Hepatocyte (in vitro differentiated cells): ENCODE data around the gene HOXD12. TPM values are rescaled to one million over a fixed set of nuclear protein-coding genes. Genes with fewer than 3 reads are reported as not detected.
A peak's percentile ranks its signal among the peaks of the same experiment; 100 is the strongest.

ENCODE experiments used
- DNase-seq: peaks from one replicate; pipeline ENCODE4 v3.0.0-alpha.2; 2016; ENCODE audit warnings: low spot score
- H2AFZ ChIP-seq: fragments of 200-600 bp; sonication (generic); 2 replicates; pipeline ENCODE4 v1.6.0; 2016; ENCODE audit warnings: antibody characterized with exemption, mild to moderate bottlenecking
- H3K27ac ChIP-seq: fragments of 200-600 bp; sonication (generic); 2 replicates; pipeline ENCODE4 v1.5.1; 2016; ENCODE audit warnings: mild to moderate bottlenecking
- H3K27me3 ChIP-seq: fragments of 200-600 bp; sonication (generic); 2 replicates; pipeline ENCODE4 v1.6.1; 2016
- H3K36me3 ChIP-seq: fragments of 200-600 bp; sonication (generic); replicated peaks from 2 replicates; pipeline ENCODE4 v1.5.1; 2016; ENCODE audit warnings: low read depth; ENCODE audit not compliant: insufficient read depth
- H3K4me1 ChIP-seq: fragments of 200-600 bp; sonication (generic); 2 replicates; pipeline ENCODE4 v1.5.1; 2016; ENCODE audit warnings: mild to moderate bottlenecking, moderate library complexity; ENCODE audit not compliant: insufficient read depth
- H3K4me2 ChIP-seq: fragments of 200-600 bp; sonication (generic); 2 replicates; pipeline ENCODE4 v1.6.0; 2016
- H3K4me3 ChIP-seq: fragments of 200-600 bp; sonication (generic); 2 replicates; pipeline ENCODE4 v1.5.1; 2016; ENCODE audit warnings: mild to moderate bottlenecking
- H3K79me2 ChIP-seq: fragments of 200-600 bp; sonication (generic); 2 replicates; pipeline ENCODE4 v1.6.0; 2017; ENCODE audit warnings: mild to moderate bottlenecking
- H3K9me2 ChIP-seq: fragments of 200-600 bp; sonication (generic); replicated peaks from 2 replicates; pipeline ENCODE4 v1.6.0; 2017; ENCODE audit warnings: mild to moderate bottlenecking; ENCODE audit not compliant: insufficient read depth
- H3K9me3 ChIP-seq: fragments of 200-600 bp; sonication (generic); 2 replicates; pipeline ENCODE4 v1.5.1; 2016; ENCODE audit warnings: low read depth, mild to moderate bottlenecking
- H4K20me1 ChIP-seq: fragments of 200-600 bp; sonication (generic); 2 replicates; pipeline ENCODE4 v1.6.0; 2016; ENCODE audit warnings: mild to moderate bottlenecking; ENCODE audit not compliant: insufficient read depth, poor library complexity, severe bottlenecking
- EZH2 ChIP-seq: fragments of 200-600 bp; sonication (generic); IDR thresholded peaks from 2 replicates; pipeline ENCODE4 v1.6.1; 2016; ENCODE audit warnings: antibody characterized with exemption, mild to moderate bottlenecking, borderline replicate concordance
- EZH2phosphoT487 ChIP-seq: fragments of 200-600 bp; sonication (generic); IDR thresholded peaks from one replicate; pipeline ENCODE4 v1.6.1; 2018; ENCODE audit warnings: antibody characterized with exemption, mild to moderate bottlenecking, low read depth, moderate library complexity; ENCODE audit not compliant: unreplicated experiment, severe bottlenecking
- WGBS: methylation state at CpG from one replicate; pipeline ENCODE4 v1.1.6; 2016; ENCODE audit warnings: low lambda C conversion rate; ENCODE audit errors: missing lambda C conversion rate; 5-methylcytosine and 5-hydroxymethylcytosine counted together
- polyA plus RNA-seq: library from polyadenylated mRNA; unstranded; fragments of >200 nt; fragmentation: Nextera tagmentation; extraction: Ambion mirVana; gene quantifications from 2 replicates; pipeline ENCODE4 v1.2.1, GENCODE V29; 2016
- total RNA-seq: library from RNA; depleted of rRNA; stranded (reverse); fragments of >200 nt; gene quantifications from 2 replicates; pipeline ENCODE4 v1.2.3, GENCODE V29; 2014
- TF ChIP-seq, protein P1 (sequence below): fragments of 200-600 bp; sonication (generic); IDR thresholded peaks from 2 replicates; pipeline ENCODE4 v1.5.1; 2016; ENCODE audit warnings: antibody characterized with exemption, mild to moderate bottlenecking; ENCODE audit not compliant: poor library complexity

The HOXD12 gene
- total and polyA plus RNA-seq, 2 experiments from 2014 or later: 3.3 to 29.0 TPM

DNA sequence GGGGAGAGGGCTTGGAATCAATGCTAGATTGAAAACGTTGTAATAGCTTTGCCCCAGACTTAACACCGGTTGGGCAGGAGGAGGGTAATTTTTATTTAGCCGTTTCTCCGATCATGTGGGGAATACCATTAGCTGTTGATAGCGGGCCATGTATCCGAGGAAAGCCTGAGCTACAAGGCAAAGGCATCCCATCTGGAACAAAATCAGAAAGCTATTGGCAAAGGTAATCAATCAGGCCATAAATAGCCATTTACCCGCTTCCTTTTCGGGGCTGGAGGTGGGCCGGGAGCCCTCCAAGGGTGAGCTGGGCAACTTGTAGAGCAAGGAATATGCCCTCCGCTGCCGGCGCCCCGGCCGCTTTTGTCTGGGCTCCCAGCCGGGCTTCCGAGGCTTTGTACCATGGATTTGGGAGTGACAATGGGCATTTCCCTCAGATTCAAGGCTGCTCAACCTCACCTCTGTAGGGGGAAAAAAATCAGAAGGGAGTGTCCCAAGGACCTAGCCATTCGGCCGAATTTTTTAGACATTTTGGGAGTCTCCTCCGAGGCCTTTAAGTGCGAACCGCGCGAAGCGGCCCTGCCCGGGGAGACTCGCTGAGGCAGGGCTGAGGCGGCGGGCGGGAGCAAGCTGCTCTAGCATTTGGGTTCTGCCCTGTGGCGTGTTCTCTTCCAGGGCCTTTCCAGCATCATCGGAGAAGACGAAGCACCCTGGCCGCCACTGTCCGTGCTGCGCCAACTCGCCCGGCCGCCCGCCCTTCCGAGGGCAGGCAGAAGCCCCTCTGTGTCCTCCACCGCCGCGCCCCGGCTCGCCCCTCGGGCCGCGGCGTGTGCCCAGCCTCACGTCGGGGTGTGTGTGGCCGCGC, 21.8 kb downstream of the HOXD12 start:
- WGBS: 42% methylated on average over 52 of the region's 53 CpGs

DNA sequence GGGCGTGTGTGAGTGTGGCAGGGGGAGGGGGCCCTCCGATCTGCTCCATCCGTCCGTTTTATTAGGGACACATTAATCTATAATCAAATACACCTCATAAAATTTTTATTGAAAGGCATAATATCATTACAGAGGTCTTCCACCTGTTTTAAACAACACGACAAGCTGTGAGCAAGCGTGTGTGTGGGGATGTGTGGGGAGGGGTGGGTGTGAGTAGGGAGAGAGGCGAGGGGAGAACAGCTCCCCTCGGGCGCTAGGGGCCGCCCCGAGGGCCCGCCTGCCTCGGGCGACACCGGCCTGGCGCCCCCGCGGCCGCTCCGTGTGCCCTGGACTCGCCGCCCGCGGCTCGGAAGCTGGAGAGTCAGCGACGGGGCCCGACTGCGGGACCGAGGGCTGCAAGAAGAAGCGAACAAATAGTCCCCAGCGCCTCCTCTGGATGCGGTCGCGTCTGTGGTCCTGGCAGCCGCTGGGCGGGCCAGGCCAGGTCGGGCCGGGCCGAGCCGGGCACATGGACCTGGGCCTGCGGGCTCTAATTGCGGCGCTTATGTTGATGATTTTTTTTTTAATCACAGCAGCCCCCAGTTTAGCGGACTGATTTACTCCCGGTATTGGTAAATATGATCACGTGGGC, 22.6 kb downstream of the HOXD12 start:
- TF ChIP-seq EZH2: peak; percentile 92
- TF ChIP-seq, protein P1, sequence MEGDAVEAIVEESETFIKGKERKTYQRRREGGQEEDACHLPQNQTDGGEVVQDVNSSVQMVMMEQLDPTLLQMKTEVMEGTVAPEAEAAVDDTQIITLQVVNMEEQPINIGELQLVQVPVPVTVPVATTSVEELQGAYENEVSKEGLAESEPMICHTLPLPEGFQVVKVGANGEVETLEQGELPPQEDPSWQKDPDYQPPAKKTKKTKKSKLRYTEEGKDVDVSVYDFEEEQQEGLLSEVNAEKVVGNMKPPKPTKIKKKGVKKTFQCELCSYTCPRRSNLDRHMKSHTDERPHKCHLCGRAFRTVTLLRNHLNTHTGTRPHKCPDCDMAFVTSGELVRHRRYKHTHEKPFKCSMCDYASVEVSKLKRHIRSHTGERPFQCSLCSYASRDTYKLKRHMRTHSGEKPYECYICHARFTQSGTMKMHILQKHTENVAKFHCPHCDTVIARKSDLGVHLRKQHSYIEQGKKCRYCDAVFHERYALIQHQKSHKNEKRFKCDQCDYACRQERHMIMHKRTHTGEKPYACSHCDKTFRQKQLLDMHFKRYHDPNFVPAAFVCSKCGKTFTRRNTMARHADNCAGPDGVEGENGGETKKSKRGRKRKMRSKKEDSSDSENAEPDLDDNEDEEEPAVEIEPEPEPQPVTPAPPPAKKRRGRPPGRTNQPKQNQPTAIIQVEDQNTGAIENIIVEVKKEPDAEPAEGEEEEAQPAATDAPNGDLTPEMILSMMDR: no peak

More for the DNA sequence above, 21.8 kb downstream of the HOXD12 start:
- H3K4me1 ChIP-seq: peaks cover 13% of the 10 kb centered on the region
- peaks cover 99% of the 10 kb centered on the region for H3K27me3 ChIP-seq
- no peaks in the 10 kb centered on the region for H3K36me3 ChIP-seq
- peaks cover 12% of the 10 kb centered on the region for H3K79me2 ChIP-seq
- no peak for DNase-seq
- peaks cover 41% of the 10 kb centered on the region for H4K20me1 ChIP-seq
- no peak overlapping the region for H3K27ac ChIP-seq
- H3K4me3 ChIP-seq: no peak overlapping the region
- no peak overlapping the region for H2AFZ ChIP-seq
- H3K9me3 ChIP-seq: no peaks in the 10 kb centered on the region
- H3K9me2 ChIP-seq: no peaks in the 10 kb centered on the region
- TF ChIP-seq EZH2 (peak; percentile 62), EZH2phosphoT487 (peak; percentile 21)
- TF ChIP-seq, protein P1: no peak
- peak overlapping the region; percentile 89 for H3K4me2 ChIP-seq

DNA sequence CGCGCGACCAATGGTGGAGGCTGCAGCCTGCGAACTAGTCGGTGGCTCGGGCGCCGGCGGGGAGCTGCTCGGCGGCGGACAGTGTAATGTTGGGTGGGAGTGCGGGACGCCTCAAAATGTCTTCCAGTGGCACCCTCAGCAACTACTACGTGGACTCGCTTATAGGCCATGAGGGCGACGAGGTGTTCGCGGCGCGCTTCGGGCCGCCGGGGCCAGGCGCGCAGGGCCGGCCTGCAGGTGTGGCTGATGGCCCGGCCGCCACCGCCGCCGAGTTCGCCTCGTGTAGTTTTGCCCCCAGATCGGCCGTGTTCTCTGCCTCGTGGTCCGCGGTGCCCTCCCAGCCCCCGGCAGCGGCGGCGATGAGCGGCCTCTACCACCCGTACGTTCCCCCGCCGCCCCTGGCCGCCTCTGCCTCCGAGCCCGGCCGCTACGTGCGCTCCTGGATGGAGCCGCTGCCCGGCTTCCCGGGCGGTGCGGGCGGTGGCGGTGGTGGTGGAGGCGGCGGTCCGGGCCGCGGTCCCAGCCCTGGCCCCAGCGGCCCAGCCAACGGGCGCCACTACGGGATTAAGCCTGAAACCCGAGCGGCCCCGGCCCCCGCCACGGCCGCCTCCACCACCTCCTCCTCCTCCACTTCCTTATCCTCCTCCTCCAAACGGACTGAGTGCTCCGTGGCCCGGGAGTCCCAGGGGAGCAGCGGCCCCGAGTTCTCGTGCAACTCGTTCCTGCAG, 23.3 kb downstream of the HOXD12 start, which contains the start of gene HOXD9:
Gene HOXD9 (plus strand): TSS at position 37 of the 728 bp plus-strand sequence. CDS start 50 bp downstream, at position 87.
- peaks cover 13% of the 10 kb centered on the region for H3K4me1 ChIP-seq
- peak; percentile 65 for TF ChIP-seq EZH2
- peak; percentile 88 for TF ChIP-seq EZH2phosphoT487
- TF ChIP-seq, protein P1: no peak
- peak within 1 kb of the TSS; percentile 71 for H2AFZ ChIP-seq
- H3K27ac ChIP-seq: no peak within 1 kb of the TSS
- H3K9me3 ChIP-seq: no peaks in the 10 kb centered on the region
- peaks cover 96% of the 10 kb centered on the region for H3K27me3 ChIP-seq
- peaks cover 5% of the 10 kb centered on the region for H3K79me2 ChIP-seq
- H3K4me3 ChIP-seq: no peak within 1 kb of the TSS
- no peaks in the 10 kb centered on the region for H3K36me3 ChIP-seq
- H3K4me2 ChIP-seq: peak within 1 kb of the TSS; percentile 89
- H3K9me2 ChIP-seq: no peaks in the 10 kb centered on the region
- DNase-seq: no peak
- 3% methylated on average over 50 of the region's 84 CpGs for whole genome bisulfite sequencing
- H4K20me1 ChIP-seq: peaks cover 32% of the 10 kb centered on the region

More for the DNA sequence above, 22.6 kb downstream of the HOXD12 start:
- H3K4me1 ChIP-seq: peaks cover 13% of the 10 kb centered on the region
- H3K9me3 ChIP-seq: no peaks in the 10 kb centered on the region
- DNase-seq: no peak
- H4K20me1 ChIP-seq: peaks cover 36% of the 10 kb centered on the region
- H3K36me3 ChIP-seq: no peaks in the 10 kb centered on the region
- H3K4me3 ChIP-seq: no peak overlapping the region
- no peaks in the 10 kb centered on the region for H3K9me2 ChIP-seq
- H3K79me2 ChIP-seq: peaks cover 7% of the 10 kb centered on the region
- peak overlapping the region; percentile 89 for H3K4me2 ChIP-seq
- peak overlapping the region; percentile 71 for H2AFZ ChIP-seq
- H3K27me3 ChIP-seq: peaks cover 97% of the 10 kb centered on the region
- WGBS: 10% methylated on average over 29 of the region's 47 CpGs
- H3K27ac ChIP-seq: no peak overlapping the region
